HG02798 (cell line): ENCODE results near the gene ACO2.
"Not testable (repeated sequence)": the region's sequence is repeated elsewhere in the genome, so short reads cannot be mapped to it uniquely, and the experiment has no call there.

ENCODE experiments used
- ATAC-seq: cut with Tn5 transposase; IDR thresholded peaks from one replicate; pipeline ENCODE4 v1.9.1; 2021; ENCODE audit warnings: mild to moderate bottlenecking; ENCODE audit not compliant: unreplicated experiment, poor library complexity

The ACO2 gene

DNA sequence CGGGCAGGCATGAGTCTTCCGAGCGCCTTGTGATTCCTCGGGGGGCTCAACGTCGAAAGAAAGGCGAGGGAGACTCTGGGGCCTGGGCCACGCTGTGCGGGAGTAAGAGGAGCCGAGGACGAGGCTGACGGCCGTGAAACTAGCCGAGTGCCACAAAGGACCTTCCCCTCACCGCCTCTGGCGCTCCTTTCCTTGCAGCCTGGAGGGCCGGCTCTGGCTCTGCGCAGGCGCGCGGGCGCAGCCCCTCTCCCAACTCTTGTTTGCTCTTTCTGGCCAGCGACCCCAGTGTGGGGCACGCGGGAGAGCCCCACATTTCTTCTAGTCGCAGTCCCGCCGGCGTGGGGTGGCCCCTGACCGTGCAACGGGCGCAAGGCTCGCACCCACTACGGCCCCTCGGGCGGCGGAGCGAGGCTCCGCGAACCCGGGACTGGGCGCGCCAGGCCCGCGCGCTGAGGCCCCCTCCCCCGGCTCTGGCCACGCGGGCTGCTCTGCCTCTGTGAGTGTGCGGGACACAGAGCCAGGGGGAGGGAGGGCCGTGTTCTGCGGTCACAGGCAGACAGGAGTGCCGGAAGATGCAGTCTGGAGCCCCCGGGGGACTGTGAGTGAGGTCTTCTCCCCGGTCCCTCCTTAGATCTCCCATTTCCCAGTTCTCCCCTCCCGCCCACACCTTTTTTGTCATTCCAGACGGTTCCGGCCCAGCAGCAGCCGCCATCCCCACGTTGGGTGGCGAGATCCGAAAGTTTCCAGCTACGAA is 21.3 kb upstream of the ACO2 start:
- no peak for ATAC-seq

DNA sequence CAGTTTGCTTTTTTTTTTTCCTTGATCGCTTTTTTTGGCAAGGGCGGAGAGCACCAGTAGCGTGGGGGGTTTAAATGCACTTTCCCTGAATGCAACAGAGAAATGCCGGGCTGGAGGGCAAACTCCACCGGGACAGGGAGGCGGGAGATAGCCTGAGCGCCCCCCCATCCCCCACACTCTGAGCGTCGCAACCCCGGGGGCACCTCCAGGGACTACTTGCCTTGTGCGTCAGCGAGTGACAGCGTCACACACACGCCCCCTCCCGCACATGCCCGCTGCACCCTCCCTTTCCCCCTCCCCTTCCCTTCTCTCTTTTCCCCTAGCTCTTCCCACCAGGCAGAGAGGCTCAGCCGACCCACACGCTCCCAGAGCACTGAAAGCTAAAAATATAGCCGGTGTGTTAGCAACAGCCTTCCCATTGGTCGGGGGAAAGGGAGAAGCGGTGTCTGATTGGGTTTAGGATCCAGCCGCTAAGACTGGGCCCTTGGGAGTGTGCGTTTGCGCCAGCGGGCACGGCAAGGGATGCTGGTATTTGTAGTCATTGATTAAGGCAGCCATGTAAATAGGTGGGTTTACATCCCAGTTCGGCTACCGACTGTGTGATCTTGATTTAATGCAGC is 20.6 kb upstream of the ACO2 start:
- peak; percentile 48 for ATAC-seq

DNA sequence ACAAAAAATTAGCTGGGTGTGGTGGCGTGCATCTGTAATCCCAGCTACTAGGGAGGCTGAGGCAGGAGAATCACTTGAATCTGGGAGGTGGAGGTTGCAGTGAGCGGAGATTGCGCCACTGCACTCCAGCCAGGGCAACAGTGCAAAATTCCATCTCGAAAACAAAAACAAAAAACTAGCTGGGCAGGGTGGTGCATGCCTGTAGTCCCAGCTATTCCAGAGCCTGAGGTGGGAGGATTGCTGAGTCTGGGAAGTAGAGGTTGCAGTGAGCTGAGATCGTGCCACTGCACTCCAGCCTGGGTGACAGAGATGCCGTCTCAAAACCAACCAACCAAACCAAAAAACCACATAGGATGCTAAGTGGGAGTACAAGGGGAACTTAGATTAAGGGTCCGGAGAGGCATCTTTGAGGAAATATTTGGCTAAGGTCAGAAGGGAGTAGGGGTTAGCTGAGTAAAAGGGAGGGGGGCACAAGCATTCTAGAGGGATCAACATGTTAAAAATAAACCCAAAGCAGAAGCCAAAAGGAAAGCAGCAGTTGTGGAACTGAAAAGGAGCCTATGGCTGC is 10.7 kb upstream of the ACO2 start:
- no peak for ATAC-seq

DNA sequence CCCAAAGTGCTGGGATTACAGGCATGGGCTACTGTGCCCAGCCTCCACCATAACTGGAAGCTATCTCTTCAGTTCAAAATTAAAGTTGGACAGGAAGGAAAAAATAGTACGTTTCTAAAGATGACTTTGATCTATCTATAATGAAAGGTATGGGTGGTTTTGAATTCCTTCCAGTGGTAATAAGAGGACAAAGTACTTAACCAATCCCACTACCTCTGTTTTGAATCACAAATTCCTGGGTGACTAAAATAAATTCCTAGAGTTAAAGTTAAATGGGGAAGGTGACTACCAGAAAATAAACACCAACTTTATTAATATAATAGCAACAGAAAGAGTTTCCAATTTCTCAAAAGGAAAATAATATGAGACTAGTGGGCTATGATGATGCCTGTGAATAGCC is 9.5 kb upstream of the ACO2 start:
- no peak for ATAC-seq

GRCh38 chr22:41460071-41460470 is 8.8 kb upstream of the ACO2 start:
- ATAC-seq, result not testable (repeated sequence)

DNA sequence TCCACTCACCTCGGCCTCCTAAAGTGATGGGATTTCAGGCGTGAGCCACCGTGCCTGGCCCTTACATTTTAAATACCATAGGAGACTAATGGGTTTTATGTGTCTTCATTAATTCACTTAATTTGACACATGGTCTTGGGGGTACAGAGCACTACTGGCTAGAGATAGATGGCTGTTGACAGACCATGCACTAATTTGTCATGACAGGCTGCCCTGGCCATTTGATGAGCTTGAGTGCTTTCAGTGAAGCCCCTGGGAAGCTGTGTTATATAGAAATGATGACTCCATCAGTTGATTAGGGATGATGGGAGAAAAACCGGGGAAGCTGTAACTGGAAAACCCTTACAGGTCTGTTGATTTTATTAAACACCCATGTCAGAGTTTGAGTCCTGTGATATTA is 7.0 kb upstream of the ACO2 start:
- no peak for ATAC-seq

DNA sequence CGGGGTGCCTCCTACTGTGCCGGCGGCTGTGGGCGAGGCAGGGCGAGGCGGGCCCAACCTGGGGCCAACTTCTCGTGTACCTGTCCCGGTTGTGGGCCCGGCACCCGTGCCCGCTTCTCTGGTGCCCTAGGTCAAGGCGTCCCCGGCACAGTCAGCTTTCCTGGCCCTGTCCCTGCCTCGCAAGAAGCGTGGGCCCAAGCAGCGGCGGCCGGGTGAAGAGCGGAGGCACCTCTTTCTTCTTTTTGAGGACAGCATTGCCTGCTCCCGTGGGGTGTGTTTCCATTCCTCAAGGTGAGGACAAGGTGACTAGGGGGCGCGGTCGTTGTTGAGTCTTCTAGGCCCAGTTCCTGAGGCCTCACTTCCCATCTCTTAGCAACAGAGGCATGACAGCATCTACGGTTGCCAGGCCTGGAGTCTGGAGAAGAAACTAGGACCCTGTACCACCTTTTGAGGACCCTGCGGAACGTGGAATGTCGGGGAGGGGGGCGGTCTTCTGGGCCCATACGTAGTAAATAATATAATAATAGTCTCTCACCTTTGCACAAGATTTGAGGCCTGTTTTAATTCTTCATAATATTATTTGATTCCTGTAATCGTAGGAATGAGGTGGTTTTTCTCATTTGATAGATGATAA is 418 bp downstream of the ACO2 start:
- peak; percentile 11 for ATAC-seq

DNA sequence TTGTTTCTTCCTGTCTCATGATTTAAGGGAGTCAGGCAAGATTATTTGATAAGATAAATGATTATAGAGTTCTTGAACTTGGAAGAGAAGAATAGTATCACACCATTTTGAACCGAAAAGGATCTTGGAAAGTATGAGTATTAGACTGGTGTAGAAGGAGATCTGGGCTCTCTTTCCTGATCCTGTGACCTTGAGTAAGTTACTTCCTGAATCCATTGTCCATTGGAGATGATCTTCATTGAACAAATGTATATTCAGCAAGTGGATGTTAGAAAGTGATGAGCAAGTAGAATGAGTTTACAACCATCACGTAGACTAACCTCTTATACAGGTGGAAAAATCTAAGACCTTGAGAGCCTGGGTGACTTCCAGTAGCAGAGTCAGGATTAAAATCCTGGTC is 2.0 kb downstream of the ACO2 start:
- ATAC-seq, result no peak

GRCh38 chr22:41471568-41471967 is 2.7 kb downstream of the ACO2 start:
- ATAC-seq, result no peak

DNA sequence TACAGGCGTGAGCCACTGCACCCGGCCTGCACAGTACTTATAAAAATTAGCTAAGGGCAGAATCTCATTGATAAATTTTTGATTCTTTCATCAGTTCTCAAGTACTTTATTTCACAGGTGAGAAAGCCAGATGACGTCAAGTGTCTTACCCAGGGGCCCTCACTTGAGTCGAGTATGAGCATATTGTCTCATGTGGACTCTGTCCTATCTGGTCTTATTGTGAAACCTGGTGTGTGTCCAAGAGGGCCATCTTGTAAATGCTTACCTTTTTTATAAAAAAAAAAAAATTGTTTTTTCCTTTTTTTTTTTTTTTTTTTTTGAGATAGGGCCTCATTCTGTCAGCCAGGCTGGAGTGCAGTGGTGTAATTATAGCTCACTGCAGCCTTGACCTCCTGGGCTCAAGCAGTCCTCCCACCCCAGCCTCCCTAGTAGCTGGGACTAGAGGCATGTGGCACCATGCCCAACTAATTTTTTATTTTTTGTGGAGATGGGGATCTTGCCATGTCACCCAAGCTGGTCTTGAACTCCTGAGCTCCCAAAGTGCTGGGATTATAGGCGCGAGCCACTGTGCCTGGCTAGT is 6.0 kb downstream of the ACO2 start:
- ATAC-seq, result no peak

GRCh38 chr22:41478473-41478872 is 9.6 kb downstream of the ACO2 start:
- ATAC-seq, result no peak

DNA sequence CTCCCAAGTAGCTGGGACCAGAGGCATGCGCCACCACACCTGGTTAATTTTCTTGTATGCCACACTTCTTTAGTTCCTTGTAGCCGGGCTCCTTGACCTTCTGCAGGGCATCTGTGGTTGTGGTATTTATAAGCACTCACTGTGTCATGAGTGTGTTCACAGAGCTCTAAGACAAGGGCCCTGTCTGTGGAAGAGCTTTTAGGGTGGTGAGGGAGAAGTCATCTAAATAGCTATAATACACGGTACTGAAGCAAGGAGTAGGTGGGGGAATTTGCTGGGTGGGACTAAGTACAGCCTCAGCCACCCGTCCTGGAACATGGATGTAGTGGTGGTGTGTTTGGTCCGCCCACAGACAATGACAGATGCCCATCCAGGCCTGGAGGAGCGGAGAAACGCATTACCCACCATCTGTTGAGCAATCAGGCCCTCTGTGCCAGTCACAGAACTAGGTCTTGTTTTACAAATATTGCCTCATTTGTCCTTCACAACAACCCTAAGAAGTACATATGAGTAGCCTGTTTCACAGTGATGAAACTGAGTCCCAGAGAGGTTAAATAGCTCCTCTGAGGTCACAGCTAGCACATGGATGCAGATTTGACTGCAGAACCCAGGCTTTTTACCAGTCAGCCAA is 10.1 kb downstream of the ACO2 start:
- no peak for ATAC-seq

- no peak for ATAC-seq
Measured at GRCh38 chr22:41479671-41480396, 10.9 kb downstream of the ACO2 start.

DNA sequence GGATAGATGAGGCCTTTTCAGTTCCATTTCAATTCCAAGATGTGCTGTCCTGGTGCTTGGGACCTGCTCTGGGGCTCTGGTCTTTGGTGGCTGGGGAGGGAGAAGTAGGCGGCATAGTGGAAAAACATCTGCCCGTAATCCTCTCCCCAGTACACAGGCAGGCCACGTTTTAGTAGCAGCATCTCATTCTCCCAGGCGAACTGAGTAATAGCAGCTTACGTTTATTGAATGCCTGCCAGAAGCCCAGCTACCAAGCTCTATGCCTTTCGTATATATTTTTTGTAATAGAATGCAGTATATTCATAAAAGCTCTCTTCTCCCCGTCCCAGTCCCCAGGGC is 11.4 kb downstream of the ACO2 start:
- no peak for ATAC-seq

DNA sequence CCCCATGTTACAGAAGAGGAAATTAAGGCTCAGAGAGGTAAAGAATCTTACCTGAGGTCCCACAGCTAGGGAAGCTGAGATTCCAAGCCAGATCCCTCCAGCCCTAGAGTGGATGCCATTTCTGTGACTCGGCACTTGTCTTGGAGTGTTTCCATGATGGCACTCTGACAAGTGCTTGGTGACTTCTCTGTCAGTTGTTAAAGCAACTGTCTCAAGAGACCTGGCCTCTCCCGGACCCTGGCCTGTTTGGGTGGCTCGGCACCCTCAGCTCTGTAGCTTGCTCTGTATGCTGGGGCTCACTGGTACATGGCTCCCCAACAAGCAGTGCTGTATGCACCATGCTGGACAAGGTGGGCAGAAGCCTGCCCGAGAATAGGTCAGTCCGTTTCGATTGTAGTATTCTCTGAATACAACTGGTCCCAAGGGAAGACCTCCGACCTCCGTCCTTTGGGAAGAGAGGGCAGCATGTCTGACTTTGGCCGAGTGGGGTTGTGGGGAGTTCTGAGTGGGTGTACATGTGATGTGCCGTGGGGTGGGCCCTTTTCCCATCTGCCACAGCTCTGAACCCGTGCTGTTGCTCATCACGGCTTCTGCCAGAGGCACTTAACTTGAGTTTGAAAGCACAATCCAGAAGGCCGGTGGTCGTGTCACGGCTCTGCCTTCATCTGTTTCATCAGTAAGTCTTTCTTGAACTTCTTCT is 12.4 kb downstream of the ACO2 start:
- ATAC-seq, result no peak

DNA sequence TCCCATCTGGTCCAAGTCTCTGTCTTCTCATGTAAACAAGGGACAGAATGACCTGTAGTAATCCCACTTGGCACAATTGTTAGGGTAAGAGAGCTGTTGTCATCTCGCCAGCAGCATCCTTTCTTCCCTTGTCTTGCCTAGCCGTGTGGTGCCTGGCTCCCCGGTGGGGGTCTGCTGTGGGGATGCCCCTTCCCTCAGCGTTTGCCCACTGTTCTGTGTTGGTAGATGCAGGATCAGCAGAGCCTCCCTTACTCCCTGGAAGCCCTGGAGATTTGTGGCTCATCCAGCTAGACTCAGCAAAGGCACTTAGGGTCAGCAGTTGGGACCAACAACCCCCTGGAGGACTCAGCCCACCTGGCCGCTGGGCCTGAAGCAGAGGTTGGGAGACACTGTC is 13.0 kb downstream of the ACO2 start:
- ATAC-seq, result no peak

GRCh38 chr22:41482319-41482935 is 13.5 kb downstream of the ACO2 start:
- ATAC-seq, result no peak

DNA sequence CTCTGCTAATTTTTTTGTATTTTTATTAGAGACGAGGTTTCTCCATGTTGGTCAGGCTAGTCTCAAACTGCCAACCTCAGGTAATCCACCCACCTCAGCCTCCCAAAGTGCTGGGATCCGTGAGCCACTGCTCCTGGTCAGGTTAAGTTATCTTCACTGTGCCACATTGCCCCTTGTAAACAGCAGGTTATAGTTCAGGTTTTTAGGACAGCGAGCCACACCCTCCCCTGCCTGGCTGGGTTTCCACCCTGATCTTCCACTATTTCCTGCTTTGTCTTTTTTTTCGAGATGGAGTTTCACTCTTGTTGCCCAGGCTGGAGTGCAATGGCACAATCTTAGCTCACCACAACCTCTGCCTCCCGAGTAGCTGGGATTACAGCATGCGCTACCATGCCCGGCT is 16.1 kb downstream of the ACO2 start:
- ATAC-seq, result no peak
